Kidney tubule cell (primary cell): ENCODE measurements around the gene ZNF699.
"Not testable (repeated sequence)": the region's sequence is repeated elsewhere in the genome, so short reads cannot be mapped to it uniquely, and the experiment has no call there.

Source experiments
- DNase-seq: peaks from one replicate; pipeline ENCODE4 v3.0.0-alpha.2; 2018; ENCODE audit warnings: low spot score

The ZNF699 gene

GRCh38 chr19:9309139-9309973 is at the start of gene ZNF699:
TSS of gene ZNF699 (minus strand) at chr19:9309838. CDS start at chr19:9305119, 4,719 bp downstream.
- peak; percentile 97 for DNase-seq

GRCh38 chr19:9354651-9355050 is 45.0 kb upstream of the ZNF699 start:
- DNase-seq: no peak

GRCh38 chr19:9353011-9353410 is 43.4 kb upstream of the ZNF699 start:
- DNase-seq: no peak

- no peak for DNase-seq
Measured at GRCh38 chr19:9352505-9352904, 42.9 kb upstream of the ZNF699 start.

- no peak for DNase-seq
Measured at GRCh38 chr19:9348671-9349070, 39.0 kb upstream of the ZNF699 start.

- DNase-seq: no peak
Measured at GRCh38 chr19:9348253-9348652, 38.6 kb upstream of the ZNF699 start.

GRCh38 chr19:9345005-9345404 is 35.4 kb upstream of the ZNF699 start:
- no peak for DNase-seq

- DNase-seq: no peak
Measured at GRCh38 chr19:9342610-9343304, 33.1 kb upstream of the ZNF699 start.

GRCh38 chr19:9329999-9330398 is 20.4 kb upstream of the ZNF699 start:
- no peak for DNase-seq

- DNase-seq: no peak
Measured at GRCh38 chr19:9324584-9324962, 14.9 kb upstream of the ZNF699 start.

- peak; percentile 95 for DNase-seq
Measured at GRCh38 chr19:9323919-9324583, 14.4 kb upstream of the ZNF699 start, which contains the start of gene ZNF559. TSS of gene ZNF559 (plus strand) at chr19:9324179. CDS start at chr19:9338550, 14,371 bp downstream.

GRCh38 chr19:9323557-9323918 is 13.9 kb upstream of the ZNF699 start:
- peak; percentile 84 for DNase-seq

- DNase-seq: not testable (repeated sequence)
Measured at GRCh38 chr19:9322201-9322600, 12.6 kb upstream of the ZNF699 start.

- not testable (repeated sequence) for DNase-seq
Measured at GRCh38 chr19:9321756-9322155, 12.1 kb upstream of the ZNF699 start.

- no peak for DNase-seq
Measured at GRCh38 chr19:9321338-9321737, 11.7 kb upstream of the ZNF699 start.

- no peak for DNase-seq
Measured at GRCh38 chr19:9313756-9314155, 4.1 kb upstream of the ZNF699 start.

GRCh38 chr19:9309974-9310446 is 372 bp upstream of the ZNF699 start:
- peak; percentile 87 for DNase-seq

- DNase-seq: no peak
Measured at GRCh38 chr19:9308091-9308770, 1.4 kb downstream of the ZNF699 start.

GRCh38 chr19:9306443-9306842 is 3.2 kb downstream of the ZNF699 start:
- DNase-seq: peak; percentile 25

- DNase-seq: no peak
Measured at GRCh38 chr19:9296336-9296735, 13.3 kb downstream of the ZNF699 start.

GRCh38 chr19:9295411-9295849 is 14.2 kb downstream of the ZNF699 start:
- peak; percentile 13 for DNase-seq
